HCT116 (cell line): ENCODE measurements around the gene LRCH3. TPM values are rescaled to one million over a fixed set of nuclear protein-coding genes. Genes with fewer than 3 reads are reported as not detected.

Source experiments
- ATAC-seq: fragments of 200-7000 bp; cut with Tn5 transposase; 2 replicates; pipeline ENCODE4 v1.9.1; 2020; ENCODE audit warnings: mild to moderate bottlenecking, moderate library complexity
- BruUV-seq: library from RNA; stranded (reverse); fragments of 400-500 nt; replicated peaks from 2 replicates; lab custom pipeline; 2021; lab: Mats Ljungman, UMichigan
- CTCF ChIA-PET: fragments of 300-600 bp; sonication (Branson Sonifier 250); formaldehyde crosslinking; loops from one replicate; lab custom pipeline; 2021; ENCODE audit warnings: antibody characterized with exemption; lab: Charles Lee
- POLR2A ChIA-PET: fragments of 300-600, 350-600 bp; sonication (Branson Sonifier 250); formaldehyde crosslinking; loops from one replicate; lab custom pipeline; 2021; ENCODE audit warnings: antibody characterized with exemption; lab: Charles Lee
- RAD21 ChIA-PET, 2 experiments: fragments of 300-600 bp; sonication (Branson Sonifier 250); formaldehyde crosslinking; loops; one replicate each; lab custom pipeline; 2023; ENCODE audit warnings: low total read pairs in 2 of 2; ENCODE audit not compliant: uncharacterized antibody in 2 of 2, unreplicated experiment in 2 of 2, low non-redundant PET in 1 of 2; lab: Charles Lee
- DNase-seq: peaks from one replicate; pipeline ENCODE4 v3.0.0-alpha.2; 2010; ENCODE audit warnings: low read depth, low spot score
- H2AFZ ChIP-seq: fragments of 200-600 bp; shearing (Covaris generic), sonication (generic); 2 replicates; pipeline ENCODE4 v1.6.1; 2017; ENCODE audit warnings: low read depth, mixed run types, mixed read lengths, antibody characterized with exemption, low read length; ENCODE audit not compliant: poor library complexity, severe bottlenecking
- H3K27ac ChIP-seq: 2 replicates; pipeline ENCODE4 v1.5.1; 2012; ENCODE audit warnings: low read depth, low read length
- H3K27me3 ChIP-seq: fragments of 200-600 bp; sonication (generic); 2 replicates; pipeline ENCODE4 v1.6.1; 2016; ENCODE audit warnings: mixed run types, low read length, mixed read lengths; ENCODE audit not compliant: insufficient read depth
- H3K36me3 ChIP-seq, 2 experiments: fragments of 200-500 bp in 1 of 2; fragments of 200-600 bp in 1 of 2; sonication (Bioruptor generic) in 1 of 2; sonication (generic) in 1 of 2; 2 replicates each; pipeline versions ENCODE4 v1.5.1 to v1.6.1; 2014 to 2016; ENCODE audit warnings: low read length in 2 of 2, inconsistent platforms in 1 of 2, mixed read lengths in 1 of 2, mixed run types in 1 of 2; ENCODE audit not compliant: insufficient read depth in 2 of 2, control insufficient read depth in 1 of 2
- H3K4me1 ChIP-seq, 2 experiments: fragments of 200-600 bp in 1 of 2; sonication (generic) in 1 of 2; 2 replicates each; pipeline versions ENCODE4 v1.5.1 to v1.6.1; 2012 to 2017; ENCODE audit warnings: low read length in 2 of 2, inconsistent platforms in 1 of 2, mild to moderate bottlenecking in 1 of 2, mixed read lengths in 1 of 2, mixed run types in 1 of 2, moderate library complexity in 1 of 2; ENCODE audit not compliant: insufficient read depth in 2 of 2, control insufficient read depth in 1 of 2
- H3K4me2 ChIP-seq: fragments of 200-600 bp; sonication (generic); 2 replicates; pipeline ENCODE4 v1.6.1; 2017; ENCODE audit warnings: mixed run types, low read length, mixed read lengths
- H3K4me3 ChIP-seq, 2 experiments: fragments of 200-600 bp in 1 of 2; sonication (generic) in 1 of 2; replicated peaks in 1 of 2; 2 replicates each; pipeline ENCODE4 v1.5.1; 2011 to 2016; ENCODE audit warnings: low read length in 2 of 2, control low read depth in 1 of 2, low read depth in 1 of 2, mild to moderate bottlenecking in 1 of 2, mixed read lengths in 1 of 2, mixed run types in 1 of 2
- H3K79me2 ChIP-seq: fragments of 200-600 bp; sonication (generic); 2 replicates; pipeline ENCODE4 v1.6.1; 2017; ENCODE audit warnings: mild to moderate bottlenecking, mixed run types, low read length, moderate library complexity, mixed read lengths; ENCODE audit not compliant: insufficient read depth
- H3K9ac ChIP-seq: fragments of 200-600 bp; sonication (generic); 2 replicates; pipeline ENCODE4 v1.6.1; 2016; ENCODE audit warnings: low read length, mixed read lengths
- H3K9me2 ChIP-seq: fragments of 200-600 bp; sonication (generic), shearing (Covaris generic); 2 replicates; pipeline ENCODE4 v1.6.1; 2017; ENCODE audit warnings: mixed run types, mild to moderate bottlenecking, moderate library complexity; ENCODE audit not compliant: insufficient read depth
- H3K9me3 ChIP-seq, 2 experiments: fragments of 200-500 bp in 1 of 2; fragments of 200-600 bp in 1 of 2; sonication (Bioruptor generic) in 1 of 2; sonication (generic) in 1 of 2; 2 replicates each; pipeline ENCODE4 v1.6.1; 2014 to 2017; ENCODE audit warnings: low read length in 2 of 2, mixed read lengths in 2 of 2, inconsistent platforms in 1 of 2, low read depth in 1 of 2, mild to moderate bottlenecking in 1 of 2, mixed run types in 1 of 2, moderate library complexity in 1 of 2; ENCODE audit not compliant: control insufficient read depth in 1 of 2, insufficient read depth in 1 of 2
- H4K20me1 ChIP-seq: fragments of 200-600 bp; sonication (generic), shearing (Covaris generic); 2 replicates; pipeline ENCODE4 v1.6.1; 2017; ENCODE audit warnings: mixed run types, mild to moderate bottlenecking, moderate library complexity; ENCODE audit not compliant: insufficient read depth
- CBX3 ChIP-seq: IDR thresholded peaks from 2 replicates; pipeline ENCODE4 v1.6.1; 2012; ENCODE audit warnings: low read depth
- CEBPB ChIP-seq: IDR thresholded peaks from 2 replicates; pipeline ENCODE4 v1.6.1; 2012; ENCODE audit warnings: low read depth
- CTCF ChIP-seq, 3 experiments: fragments of 200-600 bp in 1 of 3; sonication (generic) in 1 of 3; IDR thresholded peaks in 2 of 3; conservative IDR thresholded peaks in 1 of 3; 2 replicates each; pipeline ENCODE4 v1.5.1; 2012 to 2017; ENCODE audit warnings: low read depth in 2 of 3, low read length in 2 of 3, antibody characterized with exemption in 1 of 3, borderline replicate concordance in 1 of 3, control low read depth in 1 of 3, mild to moderate bottlenecking in 1 of 3, mixed read lengths in 1 of 3, mixed run types in 1 of 3, moderate library complexity in 1 of 3; ENCODE audit not compliant: insufficient read depth in 1 of 3
- EGR1 ChIP-seq: IDR thresholded peaks from 2 replicates; pipeline ENCODE4 v1.6.1; 2012; ENCODE audit warnings: low read depth
- ELF1 ChIP-seq: IDR thresholded peaks from 2 replicates; pipeline ENCODE4 v1.6.1; 2012; ENCODE audit warnings: low read depth, borderline replicate concordance
- EZH2phosphoT487 ChIP-seq: fragments of 200-600 bp; IDR thresholded peaks from 2 replicates; pipeline ENCODE4 v1.6.1; 2018; ENCODE audit warnings: antibody characterized with exemption, borderline replicate concordance
- FOSL1 ChIP-seq: IDR thresholded peaks from 2 replicates; pipeline ENCODE4 v1.6.1; 2012; ENCODE audit warnings: low read depth
- JUND ChIP-seq: IDR thresholded peaks from 2 replicates; pipeline ENCODE4 v1.6.1; 2012
- POLR2A ChIP-seq: IDR thresholded peaks from 2 replicates; pipeline ENCODE4 v1.7.0; 2011; ENCODE audit warnings: borderline replicate concordance; ENCODE audit not compliant: insufficient read depth, insufficient read length; ENCODE audit errors: extremely low read depth
- POLR2AphosphoS5 ChIP-seq: IDR thresholded peaks from 2 replicates; pipeline ENCODE4 v1.6.1; 2011; ENCODE audit warnings: mild to moderate bottlenecking, low read depth, low read length, moderate library complexity
- SP1 ChIP-seq: IDR thresholded peaks from 2 replicates; pipeline ENCODE4 v1.6.1; 2012; ENCODE audit warnings: low read depth
- SRF ChIP-seq: IDR thresholded peaks from 2 replicates; pipeline ENCODE4 v1.6.1; 2012; ENCODE audit warnings: low read depth
- YY1 ChIP-seq: IDR thresholded peaks from 2 replicates; pipeline ENCODE4 v1.6.1; 2011; ENCODE audit warnings: low read length, low read depth, moderate library complexity, mild to moderate bottlenecking; ENCODE audit not compliant: insufficient replicate concordance; ENCODE audit errors: extremely low read depth
- ZBTB33 ChIP-seq: IDR thresholded peaks from 2 replicates; pipeline ENCODE4 v1.6.1; 2011; ENCODE audit warnings: mild to moderate bottlenecking, low read length, moderate library complexity; ENCODE audit not compliant: insufficient replicate concordance; ENCODE audit errors: extremely low read depth
- ZFX ChIP-seq: fragments of 450-650 bp; IDR thresholded peaks from 2 replicates; pipeline ENCODE4 v1.6.1; 2017
- ZNF274 ChIP-seq: fragments of 200-500 bp; sonication (Bioruptor generic); IDR thresholded peaks from 2 replicates; pipeline ENCODE4 v1.6.1; 2014; ENCODE audit warnings: mild to moderate bottlenecking, low read depth, low read length, inconsistent platforms
- intact Hi-C: fragments of 100-400 bp; cut with micrococcal nuclease; formaldehyde crosslinking; loops from 2 replicates; pipeline ENCODE4 v1.10.0; 2022
- total RNA-seq: library from RNA; stranded (reverse); gene quantifications from one replicate; pipeline ENCODE4 v1.2.1, GENCODE V29; 2021; ENCODE audit not compliant: unreplicated experiment
- TF ChIP-seq, protein P1 (sequence below): IDR thresholded peaks from 2 replicates; pipeline ENCODE4 v1.6.1; 2012
- TF ChIP-seq, protein P2 (sequence below): IDR thresholded peaks from 2 replicates; pipeline ENCODE4 v1.6.1; 2012
- TF ChIP-seq, protein P3 (sequence below): IDR thresholded peaks from 2 replicates; pipeline ENCODE4 v1.6.1; 2012; ENCODE audit warnings: low read depth

The LRCH3 gene
- total RNA-seq, 1 experiment from 2014 or later: 38.1 TPM

GRCh38 chr3:197793247-197793646 lies 2.2 kb downstream of the LRCH3 start:
- no peak overlapping the region for H3K27ac ChIP-seq
- RAD21 ChIA-PET: no interaction called here
- TSS peak; percentile 24 for BruUV-seq

More at GRCh38 chr3:197793247-197793646, 2.2 kb downstream of the LRCH3 start:
- Histone ChIP-seq H3K9me2 (no peaks in the 10 kb centered on the region), H3K4me3 (no peak overlapping the region), H3K4me2 (no peak overlapping the region), H3K9ac (no peak overlapping the region), H3K36me3 (no peaks in the 10 kb centered on the region), H3K9me3 (no peaks in the 10 kb centered on the region), H3K79me2 (peaks cover 62% of the 10 kb centered on the region), H3K4me1 (peaks cover 0 to 15% of the 10 kb centered on the region in 2 experiments; a peak in 1 of 4 replicates), H3K27me3 (no peaks in the 10 kb centered on the region), H2AFZ (no peak overlapping the region), H4K20me1 (no peaks in the 10 kb centered on the region)
- TF ChIP-seq JUND: no peak
- TF ChIP-seq, protein P1, sequence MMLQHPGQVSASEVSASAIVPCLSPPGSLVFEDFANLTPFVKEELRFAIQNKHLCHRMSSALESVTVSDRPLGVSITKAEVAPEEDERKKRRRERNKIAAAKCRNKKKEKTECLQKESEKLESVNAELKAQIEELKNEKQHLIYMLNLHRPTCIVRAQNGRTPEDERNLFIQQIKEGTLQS: no peak
- no peak for TF ChIP-seq POLR2AphosphoS5
- TF ChIP-seq EGR1: no peak
- no peak for TF ChIP-seq CEBPB
- TF ChIP-seq ZNF274: no peak
- TF ChIP-seq POLR2A: no peak
- TF ChIP-seq EZH2phosphoT487: no peak
- no peak for TF ChIP-seq YY1
- TF ChIP-seq ZBTB33: no peak
- TF ChIP-seq ZFX: no peak
- TF ChIP-seq, protein P2, sequence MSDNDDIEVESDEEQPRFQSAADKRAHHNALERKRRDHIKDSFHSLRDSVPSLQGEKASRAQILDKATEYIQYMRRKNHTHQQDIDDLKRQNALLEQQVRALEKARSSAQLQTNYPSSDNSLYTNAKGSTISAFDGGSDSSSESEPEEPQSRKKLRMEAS: no peak
- TF ChIP-seq SRF: no peak
- no peak for TF ChIP-seq FOSL1
- no peak for TF ChIP-seq CBX3
- no peak for TF ChIP-seq ELF1
- TF ChIP-seq, protein P3, sequence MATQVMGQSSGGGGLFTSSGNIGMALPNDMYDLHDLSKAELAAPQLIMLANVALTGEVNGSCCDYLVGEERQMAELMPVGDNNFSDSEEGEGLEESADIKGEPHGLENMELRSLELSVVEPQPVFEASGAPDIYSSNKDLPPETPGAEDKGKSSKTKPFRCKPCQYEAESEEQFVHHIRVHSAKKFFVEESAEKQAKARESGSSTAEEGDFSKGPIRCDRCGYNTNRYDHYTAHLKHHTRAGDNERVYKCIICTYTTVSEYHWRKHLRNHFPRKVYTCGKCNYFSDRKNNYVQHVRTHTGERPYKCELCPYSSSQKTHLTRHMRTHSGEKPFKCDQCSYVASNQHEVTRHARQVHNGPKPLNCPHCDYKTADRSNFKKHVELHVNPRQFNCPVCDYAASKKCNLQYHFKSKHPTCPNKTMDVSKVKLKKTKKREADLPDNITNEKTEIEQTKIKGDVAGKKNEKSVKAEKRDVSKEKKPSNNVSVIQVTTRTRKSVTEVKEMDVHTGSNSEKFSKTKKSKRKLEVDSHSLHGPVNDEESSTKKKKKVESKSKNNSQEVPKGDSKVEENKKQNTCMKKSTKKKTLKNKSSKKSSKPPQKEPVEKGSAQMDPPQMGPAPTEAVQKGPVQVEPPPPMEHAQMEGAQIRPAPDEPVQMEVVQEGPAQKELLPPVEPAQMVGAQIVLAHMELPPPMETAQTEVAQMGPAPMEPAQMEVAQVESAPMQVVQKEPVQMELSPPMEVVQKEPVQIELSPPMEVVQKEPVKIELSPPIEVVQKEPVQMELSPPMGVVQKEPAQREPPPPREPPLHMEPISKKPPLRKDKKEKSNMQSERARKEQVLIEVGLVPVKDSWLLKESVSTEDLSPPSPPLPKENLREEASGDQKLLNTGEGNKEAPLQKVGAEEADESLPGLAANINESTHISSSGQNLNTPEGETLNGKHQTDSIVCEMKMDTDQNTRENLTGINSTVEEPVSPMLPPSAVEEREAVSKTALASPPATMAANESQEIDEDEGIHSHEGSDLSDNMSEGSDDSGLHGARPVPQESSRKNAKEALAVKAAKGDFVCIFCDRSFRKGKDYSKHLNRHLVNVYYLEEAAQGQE: no peak
- TF ChIP-seq SP1: no peak
- TF ChIP-seq CTCF (IDR thresholded peaks at IDR 0.05 in 2 of 3, conservative IDR thresholded peaks at IDR 0.05 in 1 of 3; ENCODE audit: borderline replicate concordance in 1 of 3, insufficient read depth in 1 of 3, low read depth in 2 of 3, low read length in 2 of 3): no peak
- ATAC-seq (no peak), DNase-seq (no peak)
- ChIA-PET CTCF (no interaction called here), POLR2A (interaction anchor here (0.6 to 0.9 kb wide), 2 partner anchors 26 to 57 kb away, joined by 3 read pairs; no protein-coding TSS in a partner anchor)
- intact Hi-C loops: loop anchor here (10.0 kb wide), 1 partner anchor 108 kb away; no protein-coding TSS in a partner anchor
